ENCODE measurements around the gene DENND1B.

DENND1B gene

DNA sequence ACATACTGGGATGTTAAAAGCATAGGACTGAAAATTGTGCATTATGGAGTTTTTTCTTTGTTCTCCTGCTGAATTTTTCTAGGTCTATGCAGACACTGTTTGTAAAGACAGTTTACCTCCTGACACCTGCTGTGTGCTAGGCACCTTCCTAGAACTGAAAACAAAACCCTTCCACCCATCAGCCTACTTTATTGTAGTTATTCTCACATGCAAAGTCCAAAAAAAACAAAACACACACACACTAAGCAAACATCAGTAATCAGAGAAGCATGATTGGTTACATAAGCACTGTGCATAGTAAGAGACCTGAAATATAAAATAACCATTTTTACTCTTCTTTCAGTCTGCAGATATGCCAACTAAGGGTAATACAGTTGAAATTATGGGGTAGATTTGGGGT, 312.1 kb downstream of the DENND1B start:
- no peak for DNase-seq

DNA sequence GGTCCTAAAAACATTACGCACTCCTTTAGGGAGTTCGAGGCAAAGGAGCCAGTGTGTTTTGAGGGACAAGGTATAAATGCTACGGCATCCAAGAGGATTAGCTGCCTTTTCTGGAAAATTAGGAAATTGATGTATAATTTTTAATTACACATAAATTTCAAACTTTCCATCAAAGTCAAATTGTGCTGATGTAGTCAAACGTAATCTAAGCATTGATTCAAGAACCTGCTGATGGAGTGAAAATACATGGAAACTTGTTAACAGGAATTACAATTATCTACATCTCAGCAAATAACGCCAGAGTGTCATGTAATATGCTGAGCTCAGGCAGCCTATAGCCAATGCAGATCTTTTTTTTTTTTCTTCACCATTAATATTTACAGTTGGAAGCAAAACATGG, 312.7 kb downstream of the DENND1B start:
- DNase-seq: no peak

All from right forelimb (tissue), 1 donor.